DOHH2 (cell line): ENCODE results near the gene HIVEP2.

Experiments
- H3F3A ChIP-seq: fragments of 200-600 bp; sonication (generic), shearing (Covaris generic); 2 replicates; pipeline ENCODE4 v1.6.0; 2016; ENCODE audit warnings: antibody characterized with exemption, mild to moderate bottlenecking; ENCODE audit not compliant: control insufficient read depth, insufficient read depth
- H3K27ac ChIP-seq: fragments of 200-600 bp; sonication (generic); 2 replicates; pipeline ENCODE4 v1.5.1; 2014; ENCODE audit warnings: low read depth, mild to moderate bottlenecking, low read length, moderate library complexity
- H3K27me3 ChIP-seq: fragments of 200-600 bp; sonication (generic); 2 replicates; pipeline ENCODE4 v1.6.1; 2014; ENCODE audit warnings: mild to moderate bottlenecking, low read length, mixed read lengths; ENCODE audit not compliant: control insufficient read depth
- H3K36me3 ChIP-seq: fragments of 200-600 bp; sonication (generic); 2 replicates; pipeline ENCODE4 v1.6.1; 2014; ENCODE audit warnings: mild to moderate bottlenecking, low read length, moderate library complexity, mixed read lengths; ENCODE audit not compliant: control insufficient read depth
- H3K4me1 ChIP-seq: fragments of 200-600 bp; sonication (generic); 2 replicates; pipeline ENCODE4 v1.6.1; 2014; ENCODE audit warnings: mild to moderate bottlenecking, low read length, mixed read lengths; ENCODE audit not compliant: control insufficient read depth
- H3K4me2 ChIP-seq: fragments of 200-600 bp; sonication (generic); 2 replicates; pipeline ENCODE4 v1.6.0; 2014; ENCODE audit warnings: mild to moderate bottlenecking, low read length, moderate library complexity
- H3K4me3 ChIP-seq: fragments of 200-600 bp; sonication (generic); 2 replicates; pipeline ENCODE4 v1.5.1; 2014; ENCODE audit warnings: mild to moderate bottlenecking, low read length, mixed read lengths
- H3K79me2 ChIP-seq: fragments of 200-600 bp; sonication (generic); 2 replicates; pipeline ENCODE4 v1.6.1; 2014; ENCODE audit warnings: mild to moderate bottlenecking, low read length, mixed read lengths; ENCODE audit not compliant: control insufficient read depth
- H3K9me2 ChIP-seq: fragments of 200-600 bp; sonication (generic); replicated peaks from 2 replicates; pipeline ENCODE4 v1.6.1; 2014; ENCODE audit warnings: mild to moderate bottlenecking, low read length, mixed read lengths; ENCODE audit not compliant: control insufficient read depth
- H3K9me3 ChIP-seq: fragments of 200-600 bp; sonication (generic); 2 replicates; pipeline ENCODE4 v1.6.1; 2014; ENCODE audit warnings: antibody characterized with exemption, low read length, mixed read lengths; ENCODE audit not compliant: control insufficient read depth, insufficient read depth
- H4K20me1 ChIP-seq: fragments of 200-600 bp; sonication (generic); 2 replicates; pipeline ENCODE4 v1.6.0; 2014; ENCODE audit warnings: low read depth, mild to moderate bottlenecking, antibody characterized with exemption, low read length, moderate library complexity; ENCODE audit not compliant: control insufficient read depth, insufficient read depth
- EZH2phosphoT487 ChIP-seq: fragments of 200-600 bp; sonication (generic); IDR thresholded peaks from 2 replicates; pipeline ENCODE4 v1.6.1; 2017; ENCODE audit warnings: borderline replicate concordance, mild to moderate bottlenecking, antibody characterized with exemption, low read length, moderate library complexity, mixed read lengths
- TF ChIP-seq, protein P1 (sequence below): fragments of 200-600 bp; sonication (generic); IDR thresholded peaks from one replicate; pipeline ENCODE4 v1.5.1; 2014; ENCODE audit warnings: antibody characterized with exemption, mild to moderate bottlenecking, low read depth, low read length; ENCODE audit not compliant: poor library complexity, severe bottlenecking

Gene HIVEP2

DNA sequence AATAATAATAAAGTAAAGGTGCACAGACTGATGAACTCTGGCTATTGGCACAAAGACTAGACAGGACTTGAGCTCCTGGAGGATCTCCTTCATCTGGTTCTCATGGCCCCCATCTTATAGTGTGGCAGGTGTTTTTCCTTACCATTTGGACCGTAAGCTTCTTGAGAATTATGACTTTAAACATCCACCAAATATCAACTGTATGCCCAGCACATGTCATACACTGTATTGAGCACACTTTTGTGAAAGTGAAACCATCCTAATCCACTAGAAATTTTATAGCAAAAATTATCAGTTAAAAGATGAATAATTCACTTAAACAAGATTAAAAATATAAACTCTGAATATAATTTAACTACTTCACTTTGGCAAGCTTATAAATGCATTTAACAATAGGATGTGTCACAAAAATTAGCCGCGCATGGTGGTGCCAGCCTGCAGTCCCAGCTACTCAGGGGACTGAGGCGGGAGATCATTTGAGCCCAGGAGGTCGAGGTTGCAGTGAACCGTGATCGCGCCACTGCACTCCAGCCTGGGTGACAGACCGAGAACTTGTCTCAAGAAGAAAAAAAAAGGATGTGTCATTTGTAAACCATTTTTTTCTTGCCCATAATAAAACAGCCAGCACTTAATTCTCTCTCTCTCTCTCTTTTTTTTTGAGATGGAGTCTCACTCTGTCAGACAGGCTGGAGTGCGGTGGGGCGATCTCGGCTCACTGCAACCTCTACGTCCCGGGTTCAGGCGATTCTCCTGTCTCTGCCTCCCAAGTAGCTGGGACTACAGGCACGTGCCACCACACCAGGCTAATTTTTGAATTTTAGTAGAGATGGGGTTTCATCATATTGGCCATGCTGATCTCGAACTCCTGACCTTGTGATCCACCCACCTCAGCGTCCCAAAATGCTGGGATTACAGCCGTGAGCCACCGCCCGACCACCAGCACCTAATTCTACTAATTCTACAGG lies 9.1 kb downstream of the HIVEP2 start:
- no peaks in the 10 kb centered on the region for H3K9me2 ChIP-seq
- H3F3A ChIP-seq: peaks cover 11% of the 10 kb centered on the region; the same call in 1 of the 2 replicates
- no peaks in the 10 kb centered on the region for H4K20me1 ChIP-seq
- H3K27me3 ChIP-seq: no peaks in the 10 kb centered on the region
- peaks cover 87% of the 10 kb centered on the region for H3K4me1 ChIP-seq
- TF ChIP-seq, protein P1, sequence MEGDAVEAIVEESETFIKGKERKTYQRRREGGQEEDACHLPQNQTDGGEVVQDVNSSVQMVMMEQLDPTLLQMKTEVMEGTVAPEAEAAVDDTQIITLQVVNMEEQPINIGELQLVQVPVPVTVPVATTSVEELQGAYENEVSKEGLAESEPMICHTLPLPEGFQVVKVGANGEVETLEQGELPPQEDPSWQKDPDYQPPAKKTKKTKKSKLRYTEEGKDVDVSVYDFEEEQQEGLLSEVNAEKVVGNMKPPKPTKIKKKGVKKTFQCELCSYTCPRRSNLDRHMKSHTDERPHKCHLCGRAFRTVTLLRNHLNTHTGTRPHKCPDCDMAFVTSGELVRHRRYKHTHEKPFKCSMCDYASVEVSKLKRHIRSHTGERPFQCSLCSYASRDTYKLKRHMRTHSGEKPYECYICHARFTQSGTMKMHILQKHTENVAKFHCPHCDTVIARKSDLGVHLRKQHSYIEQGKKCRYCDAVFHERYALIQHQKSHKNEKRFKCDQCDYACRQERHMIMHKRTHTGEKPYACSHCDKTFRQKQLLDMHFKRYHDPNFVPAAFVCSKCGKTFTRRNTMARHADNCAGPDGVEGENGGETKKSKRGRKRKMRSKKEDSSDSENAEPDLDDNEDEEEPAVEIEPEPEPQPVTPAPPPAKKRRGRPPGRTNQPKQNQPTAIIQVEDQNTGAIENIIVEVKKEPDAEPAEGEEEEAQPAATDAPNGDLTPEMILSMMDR: no peak
- no peak for TF ChIP-seq EZH2phosphoT487
- peaks cover 2% of the 10 kb centered on the region; the same call in 1 of the 2 replicates for H3K9me3 ChIP-seq
- peaks cover 98% of the 10 kb centered on the region for H3K79me2 ChIP-seq
- peak overlapping the region; percentile 73 for H3K27ac ChIP-seq
- H3K4me2 ChIP-seq: peak overlapping the region; percentile 73
- peak overlapping the region; percentile 61 for H3K4me3 ChIP-seq
- peaks cover 15% of the 10 kb centered on the region for H3K36me3 ChIP-seq

DNA sequence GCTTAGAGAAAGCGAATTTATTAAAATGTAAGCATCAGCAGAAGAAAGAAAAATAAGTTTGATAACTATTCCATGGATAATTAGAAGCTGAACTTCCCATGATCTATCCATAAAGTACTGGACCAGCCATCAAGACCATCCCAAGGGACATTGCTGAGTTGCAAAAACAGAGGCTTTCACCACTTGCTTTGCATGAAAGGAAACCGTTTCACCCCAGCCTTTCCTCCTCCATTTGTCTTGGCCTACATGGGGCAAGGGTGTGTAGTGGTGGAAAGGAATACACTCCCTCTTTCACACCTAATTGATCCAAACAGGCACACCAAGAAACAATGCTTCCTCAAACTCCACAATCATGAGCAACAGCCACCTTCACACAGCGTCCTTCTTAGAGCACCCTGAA lies 10.4 kb downstream of the HIVEP2 start:
- Histone ChIP-seq H3K4me1 (peaks cover 92% of the 10 kb centered on the region), H3F3A (peaks cover 11% of the 10 kb centered on the region; the same call in 1 of the 2 replicates), H3K9me2 (no peaks in the 10 kb centered on the region), H3K4me3 (peak overlapping the region; percentile 61), H3K4me2 (peak overlapping the region; percentile 73), H3K27me3 (no peaks in the 10 kb centered on the region), H3K36me3 (peaks cover 12% of the 10 kb centered on the region), H3K9me3 (peaks cover 2% of the 10 kb centered on the region; the same call in 1 of the 2 replicates), H3K27ac (peak overlapping the region; percentile 73), H4K20me1 (no peaks in the 10 kb centered on the region), H3K79me2 (peaks cover 98% of the 10 kb centered on the region)
- TF ChIP-seq, protein P1: no peak
- no peak for TF ChIP-seq EZH2phosphoT487

DNA sequence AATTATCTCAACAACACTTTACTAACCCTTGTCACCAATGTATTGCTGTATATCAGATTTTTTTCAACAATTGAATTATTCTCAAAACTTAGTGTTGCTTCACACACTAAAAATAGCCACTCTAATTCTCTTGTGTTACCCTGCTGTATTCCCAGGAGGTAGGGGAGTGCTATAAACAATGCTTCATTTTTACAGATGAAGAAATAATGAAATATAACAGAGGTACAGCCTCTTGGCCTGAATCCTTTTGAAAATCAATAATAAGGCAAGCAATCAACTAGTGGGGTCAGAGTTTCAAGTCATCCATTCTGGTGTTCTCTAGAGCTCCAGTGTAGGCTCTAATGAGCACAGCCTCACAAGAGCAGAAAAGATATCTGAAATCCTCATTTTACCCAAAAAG lies 10.9 kb downstream of the HIVEP2 start:
- Histone ChIP-seq H3K36me3 (peaks cover 12% of the 10 kb centered on the region), H3K27me3 (no peaks in the 10 kb centered on the region), H3K9me3 (peaks cover 2% of the 10 kb centered on the region; the same call in 1 of the 2 replicates), H3K4me3 (peak overlapping the region; percentile 61), H3K27ac (peak overlapping the region; percentile 73), H3K79me2 (peaks cover 98% of the 10 kb centered on the region), H3K9me2 (no peaks in the 10 kb centered on the region), H4K20me1 (0 out of 2 replicates have a peak, but pooled peaks cover 2% of the 10 kb centered on the region), H3F3A (peaks cover 11% of the 10 kb centered on the region; the same call in 1 of the 2 replicates), H3K4me1 (peaks cover 92% of the 10 kb centered on the region), H3K4me2 (peak overlapping the region; percentile 73)
- TF ChIP-seq EZH2phosphoT487: no peak
- TF ChIP-seq, protein P1: no peak
